ENCODE data around the gene ROR1.

The ROR1 gene

GRCh38 chr1:63773815-63774616 lies at the start of gene ROR1:
ROR1 (plus strand) TSS chr1:63774017.
- DNase-seq: peak in 1 of 2 experiments; percentile 66

- no peak for DNase-seq
Observed at GRCh38 chr1:63724375-63724899, 49.4 kb upstream of the ROR1 start.

- no peak for DNase-seq
Observed at GRCh38 chr1:63728611-63729226, 45.1 kb upstream of the ROR1 start.

DNA sequence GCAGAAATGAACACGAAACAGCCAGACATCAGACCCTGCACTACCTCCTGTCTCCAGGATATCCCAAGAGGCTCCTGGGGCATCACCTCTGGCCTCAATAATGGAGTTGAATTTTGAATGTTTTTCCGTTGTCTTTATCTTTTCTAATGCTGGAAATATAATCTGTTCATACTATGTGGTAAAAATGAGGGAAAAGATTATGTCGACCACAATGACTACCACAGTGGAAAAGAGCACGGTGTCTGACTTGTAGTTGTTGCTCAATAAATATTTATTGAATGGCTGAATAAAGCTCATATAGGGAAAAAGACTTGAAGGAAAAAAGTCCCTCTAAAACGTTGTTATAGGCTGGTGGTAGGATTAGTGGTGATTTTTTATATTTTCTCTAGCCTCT lies 44.6 kb upstream of the ROR1 start:
- DNase-seq: no peak

GRCh38 chr1:63730211-63730610 lies 43.6 kb upstream of the ROR1 start:
- DNase-seq: no peak

- no peak for DNase-seq
Observed at GRCh38 chr1:63731117-63732043, 42.4 kb upstream of the ROR1 start.

GRCh38 chr1:63732666-63733065 lies 41.2 kb upstream of the ROR1 start:
- DNase-seq: no peak

GRCh38 chr1:63738772-63739171 lies 35.0 kb upstream of the ROR1 start:
- DNase-seq: no peak

DNA sequence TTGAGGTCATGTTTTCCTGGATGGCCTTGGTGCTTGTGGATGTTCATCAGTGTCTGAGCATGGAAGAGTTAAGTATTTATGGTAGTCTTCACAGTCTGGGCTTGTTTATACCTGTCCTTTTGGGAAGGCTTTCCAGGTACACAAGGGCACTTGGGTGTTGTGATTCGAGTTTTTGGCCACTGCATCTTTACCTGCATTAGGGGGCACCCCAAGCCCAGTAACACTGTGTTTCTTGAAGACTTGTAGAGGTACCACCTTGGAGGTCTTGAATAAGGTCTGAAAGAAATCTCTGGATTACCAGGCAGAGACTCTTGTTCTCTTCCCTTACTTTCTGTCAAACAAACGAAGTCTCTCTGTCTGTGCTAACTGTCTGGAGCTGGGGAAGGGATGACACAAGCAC lies 34.4 kb upstream of the ROR1 start:
- no peak for DNase-seq

DNA sequence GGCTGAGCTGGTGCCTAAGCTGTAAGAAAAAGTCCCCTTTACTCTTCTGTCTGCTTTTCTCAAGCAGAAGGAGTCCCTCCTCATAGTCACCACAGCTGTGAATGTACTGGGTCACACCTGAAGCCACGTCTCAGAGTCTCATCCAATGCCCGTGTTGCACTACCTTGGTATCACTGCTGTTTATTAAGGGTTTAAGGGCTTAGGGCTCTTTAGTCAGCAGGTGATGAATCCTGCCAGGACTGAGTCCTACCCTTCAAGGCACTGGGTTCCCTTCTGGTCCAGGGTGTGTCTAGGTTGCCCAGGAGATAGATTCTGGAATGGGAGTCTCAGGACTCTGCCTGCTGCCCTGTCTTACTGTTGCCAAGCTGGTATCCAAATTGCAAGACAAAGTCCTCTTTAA lies 33.4 kb upstream of the ROR1 start:
- no peak for DNase-seq

DNA sequence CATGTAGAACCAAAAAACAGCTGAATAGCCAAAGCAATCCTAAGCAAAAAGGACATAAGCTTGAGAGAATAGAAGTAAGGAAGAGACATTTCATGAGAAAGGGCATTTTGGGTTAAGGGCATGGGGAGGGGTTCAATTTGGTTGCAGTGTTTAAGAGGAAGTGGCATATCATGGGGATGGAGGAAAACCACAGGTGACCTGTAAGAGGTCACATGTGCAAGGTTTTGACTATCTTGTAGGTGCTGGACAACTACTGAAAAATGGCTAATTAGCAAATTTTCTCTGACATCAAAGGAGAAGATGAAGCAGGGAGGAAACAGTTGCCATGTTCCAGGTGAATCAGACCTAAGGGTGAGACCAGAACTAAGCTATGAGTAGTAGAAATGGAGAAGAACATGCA lies 31.3 kb upstream of the ROR1 start:
- no peak for DNase-seq

DNA sequence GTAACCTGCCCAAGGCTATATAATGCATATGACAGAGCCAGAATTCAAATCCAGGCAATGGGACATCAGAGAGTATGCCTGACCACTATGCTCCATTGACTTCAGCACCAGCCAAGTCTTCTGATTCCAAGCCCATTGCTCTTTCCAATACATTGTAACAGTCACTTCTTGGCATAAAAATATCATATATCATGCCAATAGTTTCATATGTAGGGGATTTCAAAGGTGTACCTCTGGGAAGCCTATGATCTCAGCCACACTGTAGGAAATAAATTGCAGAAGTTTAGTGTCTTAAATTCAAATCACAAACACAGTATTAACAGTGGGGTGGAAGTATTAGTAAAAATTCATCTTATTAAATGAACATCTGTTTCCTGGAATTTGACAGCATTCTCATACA lies 30.0 kb upstream of the ROR1 start:
- no peak for DNase-seq

GRCh38 chr1:63746129-63746864 lies 27.5 kb upstream of the ROR1 start:
- no peak for DNase-seq

GRCh38 chr1:63747445-63747844 lies 26.4 kb upstream of the ROR1 start:
- DNase-seq: no peak

DNA sequence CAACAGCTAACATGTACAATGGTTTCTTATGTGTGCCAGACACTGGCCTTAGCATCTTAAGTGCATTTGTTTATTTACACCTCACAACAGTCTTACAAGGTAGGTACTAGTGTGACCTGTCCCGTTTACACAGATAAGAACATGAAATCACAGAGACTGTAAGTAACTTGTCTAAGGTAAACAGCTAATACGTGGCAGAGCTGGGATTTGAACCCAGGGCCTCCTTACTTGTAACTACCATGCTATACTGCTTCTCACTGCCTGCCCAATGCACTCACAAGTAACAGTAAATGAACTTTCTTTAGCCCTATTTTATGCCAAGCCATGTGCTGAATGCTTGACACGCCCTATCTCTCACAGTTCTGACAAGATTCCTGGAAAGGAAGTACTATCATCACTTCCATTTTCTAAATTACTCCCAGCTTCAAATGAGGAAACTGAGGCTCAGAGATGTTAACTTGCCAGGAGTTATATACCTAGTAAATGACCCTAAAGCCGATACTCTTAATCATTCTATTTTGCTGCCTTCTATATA lies 25.7 kb upstream of the ROR1 start:
- DNase-seq: no peak

GRCh38 chr1:63748641-63749040 lies 25.2 kb upstream of the ROR1 start:
- no peak for DNase-seq

DNA sequence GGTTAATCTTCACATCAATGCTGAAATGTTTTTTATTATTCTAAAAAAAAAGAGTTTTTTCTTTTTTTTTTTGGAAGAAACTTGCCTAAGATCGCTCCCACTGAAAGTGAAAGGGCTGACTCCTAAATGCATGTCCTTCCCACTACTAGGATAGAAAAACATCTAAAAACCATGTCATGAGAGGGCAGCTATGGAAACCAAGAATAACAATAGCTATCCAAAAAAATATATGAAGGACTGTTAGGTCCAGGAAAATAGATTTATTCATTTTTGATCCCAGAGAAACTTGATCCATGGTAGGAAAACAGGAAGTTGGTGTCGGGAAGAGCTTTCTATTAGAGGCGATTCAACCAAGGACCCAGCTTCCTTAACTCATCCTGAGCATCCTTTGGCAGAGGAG lies 23.1 kb upstream of the ROR1 start:
- DNase-seq: no peak

- no peak for DNase-seq
Observed at GRCh38 chr1:63752176-63752575, 21.6 kb upstream of the ROR1 start.

GRCh38 chr1:63753591-63753990 lies 20.2 kb upstream of the ROR1 start:
- no peak for DNase-seq

DNA sequence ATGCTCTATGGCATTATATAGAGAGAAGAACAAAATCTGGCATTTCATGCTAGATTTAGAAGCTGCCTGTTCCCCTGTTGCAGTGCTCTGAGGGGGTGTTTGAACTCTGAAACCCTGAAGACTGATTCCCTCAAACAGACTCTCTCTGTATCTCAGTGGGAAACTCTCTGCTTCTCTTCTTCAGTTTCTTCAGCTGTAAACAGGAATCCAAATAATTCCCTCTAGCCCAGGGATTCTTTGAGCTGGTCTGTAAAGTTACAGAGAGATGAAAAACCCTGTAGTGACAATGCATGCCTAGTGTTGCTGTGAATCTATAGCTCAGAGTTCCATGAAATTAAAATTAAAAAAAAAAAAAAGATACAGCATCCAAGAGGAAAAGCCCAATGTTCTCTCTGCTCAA lies 17.0 kb upstream of the ROR1 start:
- no peak for DNase-seq

GRCh38 chr1:63757334-63757733 lies 16.5 kb upstream of the ROR1 start:
- no peak for DNase-seq

DNA sequence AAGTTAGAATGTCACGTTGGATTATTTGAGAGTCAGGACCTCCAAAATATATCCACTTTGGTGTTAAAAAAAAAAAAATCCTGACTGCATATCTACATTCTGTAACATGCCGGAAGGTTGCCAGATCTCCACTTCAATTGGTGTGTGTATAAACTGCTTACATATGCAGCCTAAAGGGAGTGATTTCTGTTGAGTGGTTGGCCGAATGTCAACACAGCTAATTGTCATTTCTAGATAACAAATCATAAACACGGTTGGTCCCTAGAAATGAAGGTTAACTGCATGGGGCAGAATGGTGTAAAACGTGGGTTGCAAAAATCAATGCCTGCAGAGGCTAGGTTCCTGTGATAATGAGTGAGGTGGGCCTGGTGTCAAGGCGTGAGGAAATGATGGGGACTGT lies 15.0 kb upstream of the ROR1 start:
- DNase-seq: no peak

All from cerebellar nuclear complex (tissue), 1 donor.